Body of pancreas (tissue), 4 donors: ENCODE results near the gene BMP6. TPM values are rescaled to one million over a fixed set of nuclear protein-coding genes. Genes with fewer than 3 reads are reported as not detected.

Experiments used
- ATAC-seq: fragments of 150-250 bp; one replicate; pipeline ENCODE4 v1.9.1; 2016
- DNase-seq, 4 donors: peaks; one replicate each; pipeline ENCODE4 v3.0.0-alpha.2; 2019
- H3K27ac ChIP-seq, 4 donors: fragments of 200-600 bp; sonication (generic); 1 replicate in 3 of 4; 2 replicates in 1 of 4; pipeline versions ENCODE4 v1.5.1 to v1.6.1; 2016 to 2019; ENCODE audit warnings: mild to moderate bottlenecking in 1 of 4, mixed read lengths in 1 of 4, moderate library complexity in 1 of 4
- H3K27me3 ChIP-seq, 2 donors: fragments of 200-600 bp; sonication (generic); one replicate each; pipeline ENCODE4 v1.6.0; 2016; ENCODE audit warnings: mild to moderate bottlenecking in 1 of 2
- H3K36me3 ChIP-seq, 2 donors: fragments of 200-600 bp; sonication (generic); replicated peaks in 1 of 2; 2 replicates each; pipeline ENCODE4 v1.5.1; 2016; ENCODE audit warnings: low read depth in 2 of 2; ENCODE audit not compliant: insufficient read depth in 1 of 2
- H3K4me1 ChIP-seq: fragments of 200-600 bp; sonication (generic); one replicate; pipeline ENCODE4 v1.6.0; 2016
- H3K4me3 ChIP-seq, 2 donors: fragments of 200-600 bp; sonication (generic); 1 replicate in 1 of 2; 2 replicates in 1 of 2; pipeline ENCODE4 v1.5.1; 2016 to 2019
- H3K9me3 ChIP-seq, 3 donors: fragments of 200-600 bp; sonication (generic); 1 replicate in 2 of 3; 2 replicates in 1 of 3; pipeline ENCODE4 v1.5.1; 2016
- CTCF ChIP-seq, 7 experiments: fragments of 450-650 bp in 4 of 7; fragments of 200-600 bp in 3 of 7; sonication (generic) in 3 of 7; IDR thresholded peaks; one replicate each; pipeline ENCODE4 v1.5.1; 2016 to 2019; ENCODE audit warnings: antibody characterized with exemption in 7 of 7
- POLR2A ChIP-seq, 3 donors: fragments of 450-650 bp; IDR thresholded peaks; one replicate each; pipeline ENCODE4 v1.6.1; 2016; ENCODE audit warnings: antibody characterized with exemption in 3 of 3, mild to moderate bottlenecking in 2 of 3
- WGBS, 2 donors: methylation state at CpG; one replicate each; pipeline ENCODE4 v1.1.5; 2017; 5-methylcytosine and 5-hydroxymethylcytosine counted together
- intact Hi-C: fragments of 100-400 bp; cut with DNase I; formaldehyde crosslinking; loops from one replicate; pipeline ENCODE4 v1.15.1; 2023
- total RNA-seq, 2 donors: library from RNA; depleted of rRNA; stranded (reverse); fragments of >200 nt; gene quantifications; one replicate each; pipeline ENCODE4 v1.1.0, GENCODE V29; 2016

BMP6 gene
- total RNA-seq, 2 donors from 2014 or later = 1.6 to 1.8 TPM

GRCh38 chr6:7691675-7692452 lies 34.0 kb upstream of the BMP6 start:
- no peak for TF ChIP-seq POLR2A (IDR thresholded peaks at IDR 0.05)
- no peak for TF ChIP-seq CTCF (IDR thresholded peaks at IDR 0.05)
- ATAC-seq = no peak
- H3K9me3 ChIP-seq = no peaks in the 10 kb centered on the region
- intact Hi-C loops = no loop called here
- H3K4me1 ChIP-seq = peaks cover 16% of the 10 kb centered on the region
- WGBS, 2 donors = 64 to 75% methylated on average over 21 of the region's 21 CpGs
- H3K4me3 ChIP-seq = no peak overlapping the region
- no peak overlapping the region for H3K27ac ChIP-seq
- H3K27me3 ChIP-seq = no peaks in the 10 kb centered on the region
- no peaks in the 10 kb centered on the region for H3K36me3 ChIP-seq
- DNase-seq = no peak

GRCh38 chr6:7692453-7692784 lies 33.5 kb upstream of the BMP6 start:
- no peaks in the 10 kb centered on the region for H3K9me3 ChIP-seq
- H3K27ac ChIP-seq = no peak overlapping the region
- TF ChIP-seq POLR2A (IDR thresholded peaks at IDR 0.05) = no peak
- TF ChIP-seq CTCF (IDR thresholded peaks at IDR 0.05) = no peak
- 56 to 65% methylated on average over 3 of the region's 3 CpGs for WGBS, 2 donors
- no peaks in the 10 kb centered on the region for H3K27me3 ChIP-seq
- peaks cover 15% of the 10 kb centered on the region for H3K4me1 ChIP-seq
- DNase-seq (no peak), ATAC-seq (no peak)
- intact Hi-C loops = no loop called here
- no peaks in the 10 kb centered on the region for H3K36me3 ChIP-seq
- H3K4me3 ChIP-seq = no peak overlapping the region

GRCh38 chr6:7693827-7694226 lies 32.1 kb upstream of the BMP6 start:
- Histone ChIP-seq H3K27ac (no peak overlapping the region), H3K36me3 (no peaks in the 10 kb centered on the region), H3K27me3 (no peaks in the 10 kb centered on the region), H3K4me3 (no peak overlapping the region), H3K4me1 (peaks cover 8% of the 10 kb centered on the region), H3K9me3 (no peaks in the 10 kb centered on the region)
- DNase-seq (no peak), ATAC-seq (no peak)
- 83 to 87% methylated on average over 10 of the region's 10 CpGs for WGBS, 2 donors
- TF ChIP-seq CTCF (IDR thresholded peaks at IDR 0.05) (no peak), POLR2A (IDR thresholded peaks at IDR 0.05) (no peak)
- intact Hi-C loops = no loop called here

GRCh38 chr6:7696061-7696460 lies 29.8 kb upstream of the BMP6 start:
- no peaks in the 10 kb centered on the region for H3K9me3 ChIP-seq
- intact Hi-C loops = no loop called here

More at GRCh38 chr6:7696061-7696460, 29.8 kb upstream of the BMP6 start:
- ATAC-seq = no peak
- H3K4me1 ChIP-seq = peaks cover 3% of the 10 kb centered on the region
- H3K36me3 ChIP-seq = no peaks in the 10 kb centered on the region
- H3K27ac ChIP-seq = no peak overlapping the region
- no peak for TF ChIP-seq CTCF (IDR thresholded peaks at IDR 0.05)
- no peak for TF ChIP-seq POLR2A (IDR thresholded peaks at IDR 0.05)
- DNase-seq = no peak
- WGBS, 2 donors = 86 to 88% methylated on average over 6 to 8 of the region's 8 CpGs
- H3K4me3 ChIP-seq = no peak overlapping the region
- H3K27me3 ChIP-seq = no peaks in the 10 kb centered on the region
